Measurements from ENCODE around the gene RIN3.

RIN3 gene

GRCh38 chr14:92523752-92524151 lies 10.2 kb downstream of the RIN3 start:
- H3K4me1 ChIP-seq (ENCODE audit: low read length), result no peaks in the 10 kb centered on the region
- TF ChIP-seq EZH2 (optimal IDR thresholded peaks at IDR 0.05; ENCODE audit: low read depth, low read length), result no peak
- no peak for TF ChIP-seq CTCF (IDR thresholded peaks at IDR 0.05; ENCODE audit: low read length)
- TF ChIP-seq EZH2phosphoT487 (IDR thresholded peaks at IDR 0.05; ENCODE audit: low read length), result no peak

GRCh38 chr14:92524602-92525185 lies 11.1 kb downstream of the RIN3 start:
- DNase-seq, result no peak
- no peaks in the 10 kb centered on the region for H3K9me3 ChIP-seq (replicated peaks; ENCODE audit: insufficient read depth, low read length)
- no peaks in the 10 kb centered on the region for H3K27me3 ChIP-seq (replicated peaks; ENCODE audit: insufficient read depth, low read length)
- no peaks in the 10 kb centered on the region for H3K79me2 ChIP-seq (ENCODE audit: low read length)
- H4K20me1 ChIP-seq (ENCODE audit: insufficient read depth, low read length), result no peaks in the 10 kb centered on the region
- H3K9me2 ChIP-seq (replicated peaks; ENCODE audit: insufficient read depth, low read length), result no peaks in the 10 kb centered on the region
- H3K4me1 ChIP-seq (ENCODE audit: low read length), result no peaks in the 10 kb centered on the region
- H3K9ac ChIP-seq (ENCODE audit: low read length), result no peak overlapping the region
- H3K36me3 ChIP-seq (replicated peaks; ENCODE audit: insufficient read depth, low read length), result no peaks in the 10 kb centered on the region
- no peak overlapping the region for H3K4me2 ChIP-seq (ENCODE audit: low read depth, low read length)
- H3K4me3 ChIP-seq (ENCODE audit: low read length), result no peak overlapping the region
- no peaks in the 10 kb centered on the region for H3F3A ChIP-seq (ENCODE audit: insufficient read depth, low read length)
- no peak overlapping the region for H3K27ac ChIP-seq (ENCODE audit: low read length)
- TF ChIP-seq EZH2phosphoT487 (IDR thresholded peaks at IDR 0.05; ENCODE audit: low read length) (no peak), CTCF (IDR thresholded peaks at IDR 0.05; ENCODE audit: low read length) (no peak), EZH2 (optimal IDR thresholded peaks at IDR 0.05; ENCODE audit: low read depth, low read length) (no peak)
- no peak overlapping the region for H2AFZ ChIP-seq (ENCODE audit: low read length)

More at GRCh38 chr14:92523752-92524151, 10.2 kb downstream of the RIN3 start:
- Histone ChIP-seq H3K9ac (ENCODE audit: low read length) (no peak overlapping the region), H3K9me2 (replicated peaks; ENCODE audit: insufficient read depth, low read length) (no peaks in the 10 kb centered on the region), H3K79me2 (ENCODE audit: low read length) (no peaks in the 10 kb centered on the region), H2AFZ (ENCODE audit: low read length) (no peak overlapping the region), H3K4me2 (ENCODE audit: low read depth, low read length) (no peak overlapping the region), H3K27me3 (replicated peaks; ENCODE audit: insufficient read depth, low read length) (no peaks in the 10 kb centered on the region), H3K36me3 (replicated peaks; ENCODE audit: insufficient read depth, low read length) (no peaks in the 10 kb centered on the region), H3K9me3 (replicated peaks; ENCODE audit: insufficient read depth, low read length) (no peaks in the 10 kb centered on the region), H4K20me1 (ENCODE audit: insufficient read depth, low read length) (no peaks in the 10 kb centered on the region), H3K4me3 (ENCODE audit: low read length) (no peak overlapping the region), H3K27ac (ENCODE audit: low read length) (no peak overlapping the region), H3F3A (ENCODE audit: insufficient read depth, low read length) (no peaks in the 10 kb centered on the region)
- DNase-seq, result no peak

GRCh38 chr14:92525322-92526095 lies 11.9 kb downstream of the RIN3 start:
- Histone ChIP-seq H3K27ac (ENCODE audit: low read length) (no peak overlapping the region), H3K27me3 (replicated peaks; ENCODE audit: insufficient read depth, low read length) (no peaks in the 10 kb centered on the region), H3K36me3 (replicated peaks; ENCODE audit: insufficient read depth, low read length) (no peaks in the 10 kb centered on the region), H3K79me2 (ENCODE audit: low read length) (no peaks in the 10 kb centered on the region), H4K20me1 (ENCODE audit: insufficient read depth, low read length) (no peaks in the 10 kb centered on the region), H3K4me2 (ENCODE audit: low read depth, low read length) (no peak overlapping the region), H3F3A (ENCODE audit: insufficient read depth, low read length) (no peaks in the 10 kb centered on the region), H3K4me1 (ENCODE audit: low read length) (no peaks in the 10 kb centered on the region), H3K9ac (ENCODE audit: low read length) (no peak overlapping the region), H3K9me2 (replicated peaks; ENCODE audit: insufficient read depth, low read length) (no peaks in the 10 kb centered on the region), H3K9me3 (replicated peaks; ENCODE audit: insufficient read depth, low read length) (no peaks in the 10 kb centered on the region), H2AFZ (ENCODE audit: low read length) (no peak overlapping the region), H3K4me3 (ENCODE audit: low read length) (no peak overlapping the region)
- TF ChIP-seq EZH2 (optimal IDR thresholded peaks at IDR 0.05; ENCODE audit: low read depth, low read length) (no peak), CTCF (IDR thresholded peaks at IDR 0.05; ENCODE audit: low read length) (no peak), EZH2phosphoT487 (IDR thresholded peaks at IDR 0.05; ENCODE audit: low read length) (no peak)
- DNase-seq, result no peak
